Psoas muscle (tissue), 8 donors: Measurements from ENCODE around the gene ZNF281. TPM values are rescaled to one million over a fixed set of nuclear protein-coding genes. Genes with fewer than 3 reads are reported as not detected.

Experiments
- ATAC-seq, 4 donors: fragments of 200-7000 bp; cut with Tn5 transposase; one replicate each; pipeline ENCODE4 v1.9.1; 2020; ENCODE audit warnings: moderate library complexity in 3 of 4, mild to moderate bottlenecking in 2 of 4
- DNase-seq, 2 donors: peaks; one replicate each; pipeline ENCODE4 v3.0.0-alpha.2; 2020
- H3K27ac ChIP-seq: fragments of 200-600 bp; one replicate; pipeline ENCODE4 v1.8.0; 2022
- H3K27me3 ChIP-seq, 3 donors: fragments of 200-600 bp in 1 of 3; one replicate each; pipeline versions ENCODE4 v1.6.1 to v1.8.0; 2013 to 2022; ENCODE audit warnings: low read length in 2 of 3, mild to moderate bottlenecking in 2 of 3, moderate library complexity in 1 of 3; ENCODE audit not compliant: insufficient read depth in 3 of 3
- H3K36me3 ChIP-seq, 2 donors: fragments of 200-600 bp in 1 of 2; one replicate each; pipeline versions ENCODE4 v1.6.1 to v1.8.0; 2013 to 2022; ENCODE audit warnings: low read depth in 1 of 2, mild to moderate bottlenecking in 1 of 2, moderate library complexity in 1 of 2; ENCODE audit not compliant: insufficient read depth in 1 of 2
- H3K4me1 ChIP-seq: fragments of 200-600 bp; one replicate; pipeline ENCODE4 v1.8.0; 2022
- H3K4me3 ChIP-seq: fragments of 200-600 bp; one replicate; pipeline ENCODE4 v1.8.0; 2022; ENCODE audit warnings: mild to moderate bottlenecking
- H3K9me3 ChIP-seq: fragments of 200-600 bp; one replicate; pipeline ENCODE4 v1.8.0; 2022
- WGBS, 3 donors: extraction: QIAGEN DNeasy Blood & Tissue Kit; methylation state at CpG; one replicate each; pipeline versions ENCODE4 v1.1.6 to v1.1.7; 2013; 5-methylcytosine and 5-hydroxymethylcytosine counted together
- intact Hi-C, 2 donors: fragments of 100-400 bp; cut with DNase I; formaldehyde crosslinking; loops; one replicate each; pipeline versions ENCODE4 v1.11.0 to v1.14.2; 2022
- polyA plus RNA-seq, 3 donors: library from polyadenylated mRNA; stranded (reverse); fragments of 200-250 nt; gene quantifications; one replicate each; pipeline ENCODE4 v1.2.3, GENCODE V29; 2013
- total RNA-seq, 4 donors: library from RNA; stranded (reverse); fragmentation: NEBNext Ultra II Directional in 2 of 4; extraction: Animal tissue kit (Norgen Biotek cat#: 25700) in 2 of 4; gene quantifications; one replicate each; pipeline versions ENCODE4 v1.2.1 to v1.2.4, GENCODE V29; 2021 to 2023
- TF ChIP-seq, protein P1 (sequence below): fragments of 200-600 bp; IDR thresholded peaks from one replicate; pipeline ENCODE4 v1.8.0; 2022; ENCODE audit warnings: antibody characterized with exemption
- donor health status: healthy with polysubstance abuse.
- donor health status: DM: no; HTN: no; CAD: no; lungs with moderate emphysema.
- donor health status: Bipolar disorder and iron deficiency.
- donor health status: healthy.
- donor health status: DM: yes; HTN: yes; CAD: no.
- donor health status: DM: no; HTN: no; CAD: no.
- donor health status: DM: no; HTN: no; CAD: no.
- donor health status: DM: yes; HTN: yes; CAD: no.

The ZNF281 gene
- total and polyA plus RNA-seq, 7 donors = 4.1 to 14.0 (median 10.4) TPM

DNA sequence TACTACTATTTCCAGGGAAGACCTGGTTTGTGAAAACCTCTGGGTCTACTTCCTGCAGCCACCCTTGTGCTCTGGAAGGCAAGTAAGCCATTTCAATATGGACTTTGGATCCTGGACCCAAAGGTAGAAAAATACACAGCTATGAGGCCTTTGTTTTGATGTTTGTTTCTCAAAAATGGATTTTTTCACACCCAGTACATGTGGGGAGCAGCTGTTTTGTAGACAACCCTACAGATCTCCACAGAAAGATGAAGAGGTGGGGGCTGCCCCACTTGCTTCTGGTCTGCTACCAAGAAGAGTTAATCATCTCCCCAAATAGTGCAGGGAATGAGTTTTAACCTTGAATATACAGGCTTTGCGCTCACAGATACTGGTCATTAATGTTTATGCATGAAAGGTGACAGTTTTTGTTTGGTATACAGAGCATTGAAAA is 29.2 kb downstream of the ZNF281 start:
- TF ChIP-seq, protein P1, sequence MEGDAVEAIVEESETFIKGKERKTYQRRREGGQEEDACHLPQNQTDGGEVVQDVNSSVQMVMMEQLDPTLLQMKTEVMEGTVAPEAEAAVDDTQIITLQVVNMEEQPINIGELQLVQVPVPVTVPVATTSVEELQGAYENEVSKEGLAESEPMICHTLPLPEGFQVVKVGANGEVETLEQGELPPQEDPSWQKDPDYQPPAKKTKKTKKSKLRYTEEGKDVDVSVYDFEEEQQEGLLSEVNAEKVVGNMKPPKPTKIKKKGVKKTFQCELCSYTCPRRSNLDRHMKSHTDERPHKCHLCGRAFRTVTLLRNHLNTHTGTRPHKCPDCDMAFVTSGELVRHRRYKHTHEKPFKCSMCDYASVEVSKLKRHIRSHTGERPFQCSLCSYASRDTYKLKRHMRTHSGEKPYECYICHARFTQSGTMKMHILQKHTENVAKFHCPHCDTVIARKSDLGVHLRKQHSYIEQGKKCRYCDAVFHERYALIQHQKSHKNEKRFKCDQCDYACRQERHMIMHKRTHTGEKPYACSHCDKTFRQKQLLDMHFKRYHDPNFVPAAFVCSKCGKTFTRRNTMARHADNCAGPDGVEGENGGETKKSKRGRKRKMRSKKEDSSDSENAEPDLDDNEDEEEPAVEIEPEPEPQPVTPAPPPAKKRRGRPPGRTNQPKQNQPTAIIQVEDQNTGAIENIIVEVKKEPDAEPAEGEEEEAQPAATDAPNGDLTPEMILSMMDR = no peak
- Histone ChIP-seq H3K27me3 (no peaks in the 10 kb centered on the region), H3K4me1 (no peaks in the 10 kb centered on the region), H3K36me3 (no peaks in the 10 kb centered on the region), H3K27ac (no peak overlapping the region), H3K4me3 (no peak overlapping the region), H3K9me3 (no peaks in the 10 kb centered on the region)
- no peak for DNase-seq
- no peak for ATAC-seq
- 97 to 100% (median 100%) methylated on average over 1 of the region's 1 CpG for WGBS, 3 donors
- intact Hi-C loops = no loop called here

DNA sequence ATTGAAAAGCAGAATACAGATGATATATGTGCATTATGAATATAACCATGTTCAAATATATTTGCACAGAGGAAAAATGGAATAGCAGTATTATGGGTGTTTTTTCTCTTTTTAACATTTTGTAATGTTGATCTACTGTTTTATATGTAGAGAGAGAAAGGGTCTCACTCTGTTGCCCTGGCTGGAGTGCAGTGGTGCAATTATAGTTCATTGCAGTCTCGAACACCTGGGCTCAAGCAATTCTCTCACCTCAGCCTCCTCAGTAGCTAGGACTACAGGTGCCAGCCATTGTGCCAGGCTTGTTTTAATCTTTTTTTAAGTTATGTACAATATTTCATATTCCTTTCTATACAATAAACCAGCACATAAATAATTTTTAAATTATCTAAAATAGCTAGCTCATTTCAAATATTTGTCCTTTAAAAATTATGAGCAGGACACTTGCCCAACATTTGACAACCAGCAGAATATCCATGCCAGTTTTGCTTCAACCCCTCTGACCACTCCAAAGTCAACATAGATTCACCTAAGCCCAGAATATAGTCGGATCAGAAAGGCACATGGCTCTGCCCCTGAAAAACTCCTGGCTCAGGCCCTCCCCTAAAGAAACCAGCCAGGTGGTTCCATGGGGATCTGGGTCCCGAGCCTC is 29.8 kb downstream of the ZNF281 start:
- no peak for DNase-seq
- ATAC-seq = no peak
- H3K4me3 ChIP-seq = no peak overlapping the region
- 83 to 88% (median 86%) methylated on average over 3 of the region's 3 CpGs for WGBS, 3 donors
- intact Hi-C loops = no loop called here
- H3K27me3 ChIP-seq = no peaks in the 10 kb centered on the region
- no peak overlapping the region for H3K27ac ChIP-seq
- TF ChIP-seq, protein P1 = no peak
- no peaks in the 10 kb centered on the region for H3K36me3 ChIP-seq
- H3K4me1 ChIP-seq = no peaks in the 10 kb centered on the region
- no peaks in the 10 kb centered on the region for H3K9me3 ChIP-seq

DNA sequence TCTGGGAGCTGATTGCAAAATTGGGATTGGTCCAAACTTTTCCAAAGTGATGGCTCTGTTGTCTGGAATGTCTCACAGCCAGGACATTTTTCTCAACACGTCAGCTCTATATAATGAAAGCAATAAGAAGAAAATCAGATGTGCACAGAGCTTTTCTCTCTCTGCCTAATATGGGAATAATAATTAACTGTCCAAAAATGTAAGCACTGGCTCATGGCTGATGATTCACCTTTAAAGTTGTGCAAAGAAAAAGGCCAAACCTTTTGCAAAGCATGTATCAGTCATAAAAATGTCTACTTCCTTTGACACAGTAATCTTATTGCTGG is 30.4 kb downstream of the ZNF281 start:
- DNase-seq = no peak
- no peaks in the 10 kb centered on the region for H3K4me1 ChIP-seq
- no peaks in the 10 kb centered on the region for H3K9me3 ChIP-seq
- no peak for ATAC-seq
- H3K4me3 ChIP-seq = no peak overlapping the region
- no peak overlapping the region for H3K27ac ChIP-seq
- intact Hi-C loops = no loop called here
- TF ChIP-seq, protein P1 = no peak
- H3K27me3 ChIP-seq = no peaks in the 10 kb centered on the region
- no peaks in the 10 kb centered on the region for H3K36me3 ChIP-seq
- WGBS, 3 donors = 54 to 61% (median 54%) methylated on average over 1 of the region's 1 CpG

DNA sequence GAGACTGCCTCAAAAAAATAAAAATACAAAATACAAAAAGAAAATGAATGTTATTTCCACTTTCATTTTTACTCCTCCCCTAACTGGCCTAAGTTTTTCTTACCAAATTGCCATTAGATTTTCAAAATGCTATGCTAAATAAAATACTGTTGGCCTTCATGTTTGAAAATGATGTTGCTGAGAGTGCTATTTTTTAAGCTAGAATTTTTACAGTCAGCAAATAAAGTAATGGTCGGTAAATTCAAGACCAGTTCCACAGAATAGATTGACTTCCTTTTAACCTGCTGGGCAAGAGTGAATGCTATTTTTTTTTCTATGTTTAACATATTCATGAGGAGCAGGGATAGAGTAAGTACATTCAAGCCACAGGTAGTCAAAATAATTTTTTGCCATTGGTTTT is 31.7 kb downstream of the ZNF281 start:
- Histone ChIP-seq H3K36me3 (no peaks in the 10 kb centered on the region), H3K27me3 (no peaks in the 10 kb centered on the region), H3K4me3 (no peak overlapping the region), H3K4me1 (no peaks in the 10 kb centered on the region), H3K9me3 (no peaks in the 10 kb centered on the region), H3K27ac (no peak overlapping the region)
- TF ChIP-seq, protein P1 = no peak
- 68 to 80% (median 72%) methylated on average over 1 of the region's 1 CpG for WGBS, 3 donors
- DNase-seq (no peak), ATAC-seq (no peak)
- intact Hi-C loops = no loop called here

DNA sequence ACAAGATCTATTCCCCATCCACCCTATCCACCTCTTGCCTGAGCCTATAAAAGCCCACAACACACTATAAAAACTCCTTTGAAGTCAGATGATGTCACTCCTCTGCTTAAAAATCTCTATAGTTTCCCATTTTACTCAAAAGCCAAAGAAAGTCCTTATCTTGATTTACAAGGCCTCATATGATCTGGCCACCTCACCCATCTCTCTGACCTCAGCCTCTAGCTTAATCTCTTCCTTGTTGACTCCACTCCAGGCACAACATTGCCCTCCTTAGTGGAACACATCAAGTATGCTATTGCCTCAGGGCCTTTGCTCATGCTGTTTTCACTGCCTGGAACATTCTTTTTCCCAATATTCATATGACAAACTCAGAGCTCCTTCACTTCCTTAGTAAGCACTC is 33.3 kb downstream of the ZNF281 start:
- ATAC-seq (no peak), DNase-seq (no peak)
- Histone ChIP-seq H3K4me1 (no peaks in the 10 kb centered on the region), H3K27me3 (no peaks in the 10 kb centered on the region), H3K4me3 (no peak overlapping the region), H3K9me3 (no peaks in the 10 kb centered on the region), H3K27ac (no peak overlapping the region), H3K36me3 (no peaks in the 10 kb centered on the region)
- intact Hi-C loops = no loop called here
- TF ChIP-seq, protein P1 = no peak
